MM.1S (cell line): ENCODE results near the gene HYDIN.
"Not testable (repeated sequence)": the region's sequence is repeated elsewhere in the genome, so short reads cannot be mapped to it uniquely, and the experiment has no call there.

Experiments used
- CTCF ChIP-seq: fragments of 300-600 bp; sonication (generic); IDR thresholded peaks from 2 replicates; pipeline ENCODE4 v1.5.1; 2016; ENCODE audit warnings: antibody characterized with exemption, low read length, mixed read lengths
- EZH2 ChIP-seq: fragments of 300-600 bp; sonication (generic); optimal IDR thresholded peaks from 2 replicates; pipeline ENCODE3; 2017; ENCODE audit warnings: low read depth, mild to moderate bottlenecking, antibody characterized with exemption, low read length, mixed read lengths
- EZH2phosphoT487 ChIP-seq: fragments of 300-600 bp; sonication (generic); IDR thresholded peaks from 2 replicates; pipeline ENCODE4 v1.6.1; 2018; ENCODE audit warnings: antibody characterized with exemption, low read length

DNA sequence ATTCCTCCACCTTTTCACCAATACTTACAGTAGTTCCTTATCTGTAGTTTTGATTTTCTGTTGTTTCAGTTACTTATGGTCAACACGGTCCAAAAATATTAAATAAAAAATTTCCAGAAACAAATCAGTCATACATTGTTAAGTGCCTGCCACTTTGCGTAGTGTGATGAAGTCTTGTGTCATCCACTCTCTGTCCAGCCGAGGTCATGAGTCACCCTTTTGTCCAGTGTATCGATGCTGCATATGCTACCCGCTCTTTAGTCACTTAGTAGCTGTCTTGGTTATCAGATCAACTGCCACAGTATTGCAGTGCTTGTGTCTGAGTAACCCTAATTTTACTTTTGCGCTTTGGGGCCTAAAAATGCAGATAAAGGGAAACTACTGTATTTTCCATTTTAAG, 146.9 kb downstream of the HYDIN start:
- not testable (repeated sequence) for TF ChIP-seq EZH2, CTCF, EZH2phosphoT487
